Small intestine (tissue), 7 donors: ENCODE results near the gene CLIC6. TPM values are rescaled to one million over a fixed set of nuclear protein-coding genes. Genes with fewer than 3 reads are reported as not detected.

Source experiments
- DNase-seq, 2 donors: peaks; one replicate each; pipeline versions ENCODE4 v3.0.0 to v3.0.0-alpha.2; 2013
- FAIRE-seq: peaks from 2 replicates; lab custom pipeline; 2012; peaks lifted over from hg19 to GRCh38; lab: Jason Lieb, UNC
- H3K27ac ChIP-seq, 3 donors: one replicate each; pipeline ENCODE4 v1.5.1; 2013; ENCODE audit warnings: low read length in 2 of 3, mild to moderate bottlenecking in 2 of 3, control low read depth in 1 of 3, inconsistent platforms in 1 of 3, low read depth in 1 of 3, moderate library complexity in 1 of 3
- H3K27me3 ChIP-seq, 3 donors: one replicate each; pipeline ENCODE4 v1.6.1; 2013; ENCODE audit warnings: low read length in 3 of 3, inconsistent platforms in 1 of 3; ENCODE audit not compliant: control insufficient read depth in 3 of 3, insufficient read depth in 3 of 3
- H3K36me3 ChIP-seq, 3 donors: one replicate each; pipeline ENCODE4 v1.6.1; 2013; ENCODE audit warnings: low read length in 3 of 3, inconsistent platforms in 1 of 3, low read depth in 1 of 3, mild to moderate bottlenecking in 1 of 3, moderate library complexity in 1 of 3; ENCODE audit not compliant: control insufficient read depth in 3 of 3, insufficient read depth in 2 of 3
- H3K4me1 ChIP-seq, 3 donors: one replicate each; pipeline ENCODE4 v1.6.1; 2013; ENCODE audit warnings: low read length in 2 of 3, inconsistent platforms in 1 of 3, low read depth in 1 of 3, mild to moderate bottlenecking in 1 of 3, moderate library complexity in 1 of 3; ENCODE audit not compliant: control insufficient read depth in 3 of 3, insufficient read depth in 2 of 3
- H3K4me3 ChIP-seq, 3 donors: one replicate each; pipeline ENCODE4 v1.5.1; 2013; ENCODE audit warnings: low read length in 3 of 3, control low read depth in 1 of 3, inconsistent platforms in 1 of 3, low read depth in 1 of 3, mild to moderate bottlenecking in 1 of 3, moderate library complexity in 1 of 3
- H3K9me3 ChIP-seq, 2 donors: one replicate each; pipeline ENCODE4 v1.6.1; 2013; ENCODE audit warnings: low read depth in 1 of 2, low read length in 1 of 2; ENCODE audit not compliant: control insufficient read depth in 2 of 2, insufficient read depth in 1 of 2
- WGBS, 3 donors: extraction: QIAGEN DNeasy Blood & Tissue Kit; methylation state at CpG; one replicate each; pipeline ENCODE4 v1.1.7; 2013; 5-methylcytosine and 5-hydroxymethylcytosine counted together
- polyA plus RNA-seq, 4 donors: library from polyadenylated mRNA; stranded (reverse) in 3 of 4; unstranded in 1 of 4; fragments of 200-250 nt in 3 of 4; fragments of 120-200 nt in 1 of 4; gene quantifications; one replicate each; pipeline versions ENCODE4 v1.2.1 to v1.2.3, GENCODE V29; 2013
- donor health status: healthy with polysubstance abuse.
- donor health status: control.
- donor health status: control.
- donor health status: Bipolar disorder and iron deficiency.
- donor health status: healthy.

The CLIC6 gene
- polyA plus RNA-seq, 4 donors: 0.22 to 13.8 (median 2.0) TPM

GRCh38 chr21:34762786-34763185 lies 94.0 kb downstream of the CLIC6 start:
- Histone ChIP-seq H3K4me3 (no peak overlapping the region), H3K27me3 (no peaks in the 10 kb centered on the region), H3K4me1 (no peaks in the 10 kb centered on the region), H3K36me3 (no peaks in the 10 kb centered on the region), H3K27ac (no peak overlapping the region), H3K9me3 (peaks cover 0 to 7% of the 10 kb centered on the region in 2 donors)
- WGBS, 3 donors: 22 to 78% (median 48%) methylated on average over 1 of the region's 1 CpG
- FAIRE-seq (no peak), DNase-seq (no peak)

DNA sequence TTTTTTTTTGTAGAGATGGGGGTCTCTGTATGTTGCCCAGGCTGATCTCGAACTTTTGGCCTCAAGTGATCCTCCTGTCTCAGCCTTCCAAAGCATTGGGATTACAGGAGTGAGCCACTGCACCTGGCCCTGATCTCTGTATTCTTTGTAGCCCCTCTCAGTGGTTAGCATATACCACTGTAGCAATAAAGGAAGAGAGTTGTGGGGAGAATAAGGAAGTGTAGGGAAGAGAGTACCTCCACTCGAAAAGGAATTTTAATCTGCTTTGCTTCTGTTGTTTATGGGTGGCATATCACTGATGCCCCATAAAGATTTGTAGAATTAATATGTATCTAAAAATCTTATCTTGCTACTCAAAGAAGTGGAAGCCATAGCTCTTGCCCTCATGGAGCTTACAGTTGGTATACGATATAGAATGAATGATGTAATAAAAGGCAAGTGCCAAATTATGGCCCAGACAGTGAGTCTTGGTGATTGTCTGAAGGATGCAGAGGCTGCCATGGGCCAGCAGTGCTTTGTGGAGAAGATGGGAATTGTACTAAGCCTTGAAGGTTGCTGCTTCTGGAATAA lies 96.0 kb downstream of the CLIC6 start:
- H3K27me3 ChIP-seq: no peaks in the 10 kb centered on the region
- H3K4me1 ChIP-seq: no peaks in the 10 kb centered on the region
- H3K27ac ChIP-seq: no peak overlapping the region
- peaks cover 0 to 7% of the 10 kb centered on the region in 2 donors for H3K9me3 ChIP-seq
- no peaks in the 10 kb centered on the region for H3K36me3 ChIP-seq
- 84 to 89% (median 87%) methylated on average over 3 of the region's 3 CpGs for WGBS, 3 donors
- H3K4me3 ChIP-seq: no peak overlapping the region
- DNase-seq (no peak), FAIRE-seq (no peak)

DNA sequence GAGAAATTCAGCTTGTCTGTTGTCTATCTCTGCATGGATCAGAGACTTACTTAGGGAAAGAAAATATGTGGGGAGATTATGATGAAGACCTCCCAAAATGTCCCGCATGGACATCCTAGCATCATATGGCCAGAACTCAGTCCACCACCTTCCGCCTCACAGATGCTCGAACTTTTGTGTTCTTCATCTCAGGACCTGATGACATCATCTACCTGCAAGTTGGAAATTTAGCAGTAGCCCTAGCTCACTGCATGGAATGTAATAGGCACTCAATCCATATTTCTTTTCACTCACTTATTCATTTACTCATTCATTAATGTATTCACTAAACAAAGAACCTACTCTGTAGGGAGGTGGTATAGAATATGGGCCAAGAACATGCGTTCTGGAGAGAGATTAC lies 96.8 kb downstream of the CLIC6 start:
- no peaks in the 10 kb centered on the region for H3K36me3 ChIP-seq
- no peak overlapping the region for H3K27ac ChIP-seq
- no peaks in the 10 kb centered on the region for H3K27me3 ChIP-seq
- no peaks in the 10 kb centered on the region for H3K4me1 ChIP-seq
- DNase-seq (no peak), FAIRE-seq (no peak)
- peaks cover 0 to 7% of the 10 kb centered on the region in 2 donors for H3K9me3 ChIP-seq
- WGBS, 3 donors: 90 to 93% (median 92%) methylated on average over 4 of the region's 4 CpGs
- H3K4me3 ChIP-seq: no peak overlapping the region

GRCh38 chr21:34766862-34767261 lies 98.1 kb downstream of the CLIC6 start:
- DNase-seq: no peak
- H3K4me1 ChIP-seq: no peaks in the 10 kb centered on the region
- FAIRE-seq: no peak
- no peaks in the 10 kb centered on the region for H3K27me3 ChIP-seq
- no peak overlapping the region for H3K4me3 ChIP-seq
- 84 to 91% (median 87%) methylated on average over 3 of the region's 3 CpGs for whole genome bisulfite sequencing, 3 donors
- no peak overlapping the region for H3K27ac ChIP-seq
- H3K36me3 ChIP-seq: no peaks in the 10 kb centered on the region
- peaks cover 0 to 7% of the 10 kb centered on the region in 2 donors for H3K9me3 ChIP-seq

Other genes starting within 250 kb of the CLIC6 start
- under 1 TPM in 1 of 4 donors, not detected in 3; 0.04 TPM for gene SMIM34, start 245.0 kb upstream of the CLIC6 start, polyA plus RNA-seq
- under 1 TPM in 2 of 4 donors, not detected in 2; 0.37 to 0.38 TPM for gene KCNE1, start 156.8 kb upstream of the CLIC6 start, polyA plus RNA-seq
- 10 to 100 TPM; 23.6 to 46.8 (median 35.3) TPM for gene RCAN1, start 53.9 kb upstream of the CLIC6 start, polyA plus RNA-seq